CD4-positive, alpha-beta memory T cell (primary cell): ENCODE data around the gene MISFA. TPM values are rescaled to one million over a fixed set of nuclear protein-coding genes. Genes with fewer than 3 reads are reported as not detected.
"Not testable (repeated sequence)": the region's sequence is repeated elsewhere in the genome, so short reads cannot be mapped to it uniquely, and the experiment has no call there.

ENCODE experiments used
- CTCF ChIA-PET: fragments of 350-600 bp; sonication (Branson Sonifier 250); formaldehyde crosslinking; loops from one replicate; lab custom pipeline; 2021; ENCODE audit warnings: inconsistent platforms; ENCODE audit not compliant: partially characterized antibody; lab: Charles Lee
- POLR2A ChIA-PET: fragments of 350-600 bp; sonication (Branson Sonifier 250); formaldehyde crosslinking; loops from one replicate; lab custom pipeline; 2021; ENCODE audit not compliant: partially characterized antibody; lab: Charles Lee
- DNase-seq, 5 donors: peaks; one replicate each; pipeline versions ENCODE4 v3.0.0 to v3.0.0-alpha.2; 2020 to 2022; ENCODE audit warnings: mixed read lengths in 1 of 5
- H3K27ac ChIP-seq: one replicate; pipeline ENCODE4 v1.7.0; 2013; ENCODE audit warnings: low read depth, low read length
- H3K27me3 ChIP-seq: 2 replicates; pipeline ENCODE4 v1.7.0; 2013; ENCODE audit warnings: mild to moderate bottlenecking, low read length, moderate library complexity; ENCODE audit not compliant: insufficient read depth
- H3K36me3 ChIP-seq: 2 replicates; pipeline ENCODE4 v1.7.0; 2013; ENCODE audit warnings: mild to moderate bottlenecking, low read length, moderate library complexity; ENCODE audit not compliant: insufficient read depth
- H3K4me1 ChIP-seq: 2 replicates; pipeline ENCODE4 v1.7.0; 2013; ENCODE audit warnings: mild to moderate bottlenecking, low read length, moderate library complexity; ENCODE audit not compliant: insufficient read depth
- H3K4me3 ChIP-seq, 2 donors: one replicate each; pipeline ENCODE4 v1.7.0; 2013; ENCODE audit warnings: low read length in 2 of 2, mild to moderate bottlenecking in 1 of 2
- H3K9me3 ChIP-seq, 2 donors: one replicate each; pipeline ENCODE4 v1.7.0; 2013; ENCODE audit warnings: low read length in 2 of 2, control low read depth in 1 of 2; ENCODE audit not compliant: control insufficient read depth in 1 of 2
- H3K27ac Mint-ChIP-seq, 7 donors: one replicate each; pipeline ENCODE4 v1.8.0; 2020 to 2021; ENCODE audit warnings: mixed read lengths in 7 of 7, mild to moderate bottlenecking in 6 of 7, inconsistent platforms in 3 of 7, moderate library complexity in 3 of 7
- H3K27me3 Mint-ChIP-seq, 2 donors: one replicate each; pipeline ENCODE4 v1.8.0; 2020 to 2021; ENCODE audit warnings: mixed read lengths in 2 of 2
- H3K36me3 Mint-ChIP-seq, 2 donors: one replicate each; pipeline ENCODE4 v1.8.0; 2020 to 2021; ENCODE audit warnings: mixed read lengths in 2 of 2, inconsistent platforms in 1 of 2, mild to moderate bottlenecking in 1 of 2
- H3K4me1 Mint-ChIP-seq, 4 donors: one replicate each; pipeline ENCODE4 v1.8.0; 2020 to 2021; ENCODE audit warnings: mixed read lengths in 4 of 4, mild to moderate bottlenecking in 1 of 4
- H3K4me3 Mint-ChIP-seq, 8 donors: one replicate each; pipeline ENCODE4 v1.8.0; 2020 to 2021; ENCODE audit warnings: mixed read lengths in 8 of 8, mild to moderate bottlenecking in 7 of 8, moderate library complexity in 6 of 8, inconsistent platforms in 3 of 8
- H3K9me3 Mint-ChIP-seq, 8 donors: one replicate each; pipeline ENCODE4 v1.8.0; 2020 to 2021; ENCODE audit warnings: mixed read lengths in 8 of 8, mild to moderate bottlenecking in 5 of 8, inconsistent platforms in 3 of 8, moderate library complexity in 1 of 8
- intact Hi-C: fragments of 100-400 bp; cut with micrococcal nuclease; formaldehyde crosslinking; loops from one replicate; pipeline ENCODE4 v1.15.1; 2023
- polyA plus RNA-seq, 2 donors: library from polyadenylated mRNA; unstranded; fragments of 300-500 nt; fragmentation: Illumina TruSeq; gene quantifications; one replicate each; pipeline ENCODE4 v1.2.3, GENCODE V29; 2021
- total RNA-seq, 2 experiments: library from RNA; stranded (reverse); gene quantifications; one replicate each; pipeline ENCODE4 v1.2.3, GENCODE V29; 2021

The MISFA gene
- total and polyA plus RNA-seq, 4 experiments from 2014 or later, result 0.47 to 0.69 TPM; not detected in 2

DNA sequence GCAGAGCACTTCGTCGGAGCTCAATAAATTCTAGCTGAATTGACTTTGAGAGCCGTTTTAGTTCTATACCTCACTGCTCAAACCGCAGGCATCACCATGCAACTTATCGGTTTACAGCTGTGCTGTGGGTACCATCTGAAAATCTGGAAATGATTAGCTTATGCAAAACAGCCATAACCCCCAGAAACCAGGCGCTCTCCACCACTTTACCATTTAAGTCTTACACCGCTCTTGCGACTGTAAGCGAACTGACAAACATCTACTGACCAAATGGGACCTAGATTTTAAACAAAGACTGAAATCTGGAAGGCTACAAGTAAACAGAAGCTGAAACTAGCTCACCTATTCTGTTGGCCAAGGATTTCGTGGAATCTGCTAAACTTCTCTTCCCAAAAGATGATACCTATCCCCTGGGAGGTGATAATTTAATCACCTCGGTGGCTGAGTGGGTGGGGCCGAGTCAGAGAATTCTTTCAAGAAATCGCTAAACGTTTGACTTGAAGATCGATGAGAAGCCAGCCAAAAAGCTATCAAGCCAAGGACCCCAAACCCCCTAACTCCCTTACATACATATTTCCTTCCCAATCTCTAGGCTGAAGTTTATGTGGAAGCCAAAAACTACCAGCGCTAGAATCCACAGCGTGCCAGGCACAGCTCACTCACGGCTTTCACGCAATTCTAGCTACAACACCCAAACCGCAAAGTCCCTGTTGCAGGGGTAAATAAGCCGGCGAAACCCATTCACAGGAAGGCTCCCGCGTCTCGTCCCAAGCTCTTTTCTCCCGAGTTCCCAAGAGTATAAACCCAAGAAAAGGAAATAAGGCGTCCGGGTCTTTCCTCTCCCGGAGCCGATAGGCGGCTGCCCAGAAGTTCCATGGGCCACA lies 33.9 kb downstream of the MISFA start:
- Mint-ChIP-seq H3K4me1 (peaks cover 26 to 55% (median 37%) of the 10 kb centered on the region in 4 donors), H3K27me3 (no peaks in the 10 kb centered on the region), H3K4me3 (peak overlapping the region; percentile 92 to 99 (median 98)), H3K27ac (peak overlapping the region; percentile 97 to 100 (median 99)), H3K36me3 (peaks cover 0 to 17% of the 10 kb centered on the region in 2 donors), H3K9me3 (no peaks in the 10 kb centered on the region)
- peak in 3 of 5 donors; percentile 6 to 52 (median 7) for DNase-seq
- Histone ChIP-seq H3K36me3 (no peaks in the 10 kb centered on the region), H3K4me3 (peak overlapping the region; percentile 91 to 99), H3K9me3 (no peaks in the 10 kb centered on the region), H3K27ac (peak overlapping the region; percentile 93), H3K4me1 (peaks cover 26% of the 10 kb centered on the region), H3K27me3 (no peaks in the 10 kb centered on the region)
- intact Hi-C loops, result loop anchor here (1.0 to 5.0 kb wide), 11 partner anchors 15 to 620 kb away; partner anchors contain the start of genes GTF2H1, HPS5, SERGEF and TMEM86A
- ChIA-PET POLR2A (interaction anchor here (0.5 to 5.3 kb wide), 20 partner anchors 10 to 312 kb away, joined by 3 to 46 read pairs (median 12); partner anchors contain the start of genes GTF2H1, HPS5, LDHA and TMEM86A), CTCF (interaction anchor here (0.8 to 5.1 kb wide), 16 partner anchors 14 to 528 kb away, joined by 3 to 32 read pairs (median 4); partner anchors contain the start of genes SAAL1 and TSG101)

DNA sequence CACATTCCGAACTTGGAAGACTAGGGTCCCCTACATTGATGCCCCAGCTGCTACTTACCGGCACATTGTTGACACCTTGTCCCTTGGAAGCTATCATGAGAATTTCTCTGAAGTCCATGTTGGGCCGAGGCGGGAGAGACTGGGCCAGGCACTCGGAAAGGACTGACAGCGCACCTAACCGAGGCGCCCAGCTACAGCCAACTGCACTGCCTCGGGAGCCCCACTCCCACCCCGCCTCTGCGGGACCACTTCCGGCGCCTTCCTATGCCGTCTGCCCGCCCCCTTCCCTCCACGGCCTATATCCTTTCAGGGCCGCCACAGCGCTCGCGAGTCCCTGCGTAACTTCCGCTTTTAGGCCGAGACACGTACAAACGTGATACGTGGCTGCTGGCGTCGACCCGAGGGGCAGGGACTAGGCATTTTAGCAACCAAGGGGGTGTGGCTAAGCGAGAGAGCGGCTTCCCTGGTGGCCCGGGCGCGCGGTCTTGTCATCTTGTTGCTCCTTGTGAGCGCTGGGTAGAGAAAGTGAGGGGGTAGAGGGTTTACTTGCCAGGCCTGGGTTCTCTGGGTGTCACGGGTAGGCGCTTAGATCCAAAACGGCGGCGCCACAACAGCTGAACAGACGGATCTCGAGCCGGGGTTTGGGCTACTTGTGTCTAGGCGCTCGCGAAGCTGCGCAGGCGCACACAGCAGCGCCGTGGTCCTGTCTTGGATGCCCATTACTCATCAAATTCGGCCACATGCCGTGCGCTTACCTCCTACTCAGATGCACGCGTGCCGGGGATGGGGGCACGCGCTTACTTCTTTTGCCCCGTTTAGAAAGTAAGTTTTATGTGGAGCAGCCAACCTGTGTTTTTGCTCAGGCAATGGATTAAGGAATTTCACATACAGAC lies 34.8 kb downstream of the MISFA start, which contains the start of gene SPTY2D1:
SPTY2D1 (minus strand) TSS at position 203 of the 893 bp plus-strand sequence; CDS start at position 118, 85 bp downstream.
- Mint-ChIP-seq H3K36me3 (peaks cover 0 to 12% of the 10 kb centered on the region in 2 donors), H3K9me3 (no peaks in the 10 kb centered on the region), H3K27ac (peak within 1 kb of the TSS; percentile 97 to 100 (median 99)), H3K4me3 (peak within 1 kb of the TSS; percentile 92 to 99 (median 98)), H3K27me3 (no peaks in the 10 kb centered on the region), H3K4me1 (peaks cover 21 to 48% (median 31%) of the 10 kb centered on the region in 4 donors)
- Histone ChIP-seq H3K4me1 (peaks cover 21% of the 10 kb centered on the region), H3K27ac (peak within 1 kb of the TSS; percentile 93), H3K9me3 (no peaks in the 10 kb centered on the region), H3K27me3 (no peaks in the 10 kb centered on the region), H3K4me3 (peak within 1 kb of the TSS; percentile 91 to 99), H3K36me3 (no peaks in the 10 kb centered on the region)
- ChIA-PET POLR2A (interaction anchor here (0.5 to 5.3 kb wide), 23 partner anchors 11 to 313 kb away, joined by 3 to 46 read pairs (median 11); partner anchors contain the start of genes GTF2H1, HPS5, LDHA and TMEM86A), CTCF (interaction anchor here (0.9 to 5.1 kb wide), 15 partner anchors 15 to 529 kb away, joined by 3 to 32 read pairs (median 5); partner anchors contain the start of genes SAAL1, TSG101 and UEVLD)
- intact Hi-C loops, result loop anchor here (1.0 to 5.0 kb wide), 11 partner anchors 16 to 621 kb away; partner anchors contain the start of genes GTF2H1, HPS5, SERGEF and TMEM86A
- DNase-seq, result peak; percentile 96 to 100 (median 98)

DNA sequence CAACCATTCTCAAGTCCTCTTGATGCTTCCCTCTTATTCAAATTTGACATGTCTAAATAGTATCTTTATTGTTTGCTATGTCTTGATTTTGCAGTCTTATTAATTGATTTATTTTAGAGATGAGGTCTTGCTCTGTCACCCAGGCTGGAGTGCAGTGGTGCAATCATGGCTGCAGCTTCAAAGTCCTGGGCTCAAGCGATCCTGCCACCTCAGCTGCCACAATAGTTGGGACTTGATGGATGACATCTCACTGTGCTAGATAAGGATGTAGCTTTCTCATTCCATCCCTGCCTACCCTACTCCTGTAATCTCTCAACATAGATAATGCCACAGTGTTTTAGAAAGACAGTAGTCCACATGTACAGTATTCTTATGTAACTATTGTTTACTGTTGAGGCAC lies 42.1 kb downstream of the MISFA start:
- H3K9me3 Mint-ChIP-seq, result no peaks in the 10 kb centered on the region
- H3K36me3 Mint-ChIP-seq, result no peaks in the 10 kb centered on the region
- Histone ChIP-seq H3K4me3 (no peak overlapping the region), H3K36me3 (no peaks in the 10 kb centered on the region), H3K27me3 (no peaks in the 10 kb centered on the region), H3K4me1 (no peaks in the 10 kb centered on the region), H3K9me3 (no peaks in the 10 kb centered on the region), H3K27ac (no peak overlapping the region)
- no peaks in the 10 kb centered on the region for H3K4me1 Mint-ChIP-seq
- H3K4me3 Mint-ChIP-seq, result no peak overlapping the region
- peaks cover 0 to 3% of the 10 kb centered on the region in 2 donors for H3K27me3 Mint-ChIP-seq
- no peak overlapping the region for H3K27ac Mint-ChIP-seq
- no peak for DNase-seq
- intact Hi-C loops, result no loop called here
- POLR2A ChIA-PET, result no interaction called here
- CTCF ChIA-PET, result interaction anchor here (0.6 to 2.2 kb wide), 3 partner anchors 81 to 97 kb away, joined by 3 to 4 read pairs (median 4); no protein-coding TSS in a partner anchor

DNA sequence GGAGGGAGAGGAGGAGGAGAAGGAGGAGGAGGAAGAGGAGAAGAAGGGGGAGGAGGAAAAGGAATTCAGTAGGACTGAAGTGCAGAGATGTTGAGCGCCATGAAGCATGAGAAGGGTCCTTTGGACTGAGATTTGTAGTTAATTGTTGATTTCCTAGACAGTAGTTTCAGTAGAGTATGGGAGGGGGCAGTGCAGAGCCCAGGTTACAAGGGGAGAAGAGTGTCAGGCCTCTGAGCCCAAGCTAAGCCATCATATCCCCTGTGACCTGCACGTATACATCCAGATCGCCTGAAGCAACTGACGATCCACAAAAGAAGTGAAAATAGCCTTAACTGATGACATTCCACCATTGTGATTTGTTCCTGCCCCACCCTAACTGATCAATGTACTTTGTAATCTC lies 43.4 kb downstream of the MISFA start:
- POLR2A ChIA-PET, H3K9me3 ChIP-seq, DNase-seq, H3K36me3 Mint-ChIP-seq, H3K36me3 ChIP-seq, H3K4me3 Mint-ChIP-seq, H3K4me1 Mint-ChIP-seq, H3K27ac Mint-ChIP-seq, H3K4me1 ChIP-seq, H3K27ac ChIP-seq, H3K9me3 Mint-ChIP-seq, CTCF ChIA-PET, intact Hi-C loops, H3K27me3 ChIP-seq, H3K4me3 ChIP-seq, H3K27me3 Mint-ChIP-seq: not testable (repeated sequence)

DNA sequence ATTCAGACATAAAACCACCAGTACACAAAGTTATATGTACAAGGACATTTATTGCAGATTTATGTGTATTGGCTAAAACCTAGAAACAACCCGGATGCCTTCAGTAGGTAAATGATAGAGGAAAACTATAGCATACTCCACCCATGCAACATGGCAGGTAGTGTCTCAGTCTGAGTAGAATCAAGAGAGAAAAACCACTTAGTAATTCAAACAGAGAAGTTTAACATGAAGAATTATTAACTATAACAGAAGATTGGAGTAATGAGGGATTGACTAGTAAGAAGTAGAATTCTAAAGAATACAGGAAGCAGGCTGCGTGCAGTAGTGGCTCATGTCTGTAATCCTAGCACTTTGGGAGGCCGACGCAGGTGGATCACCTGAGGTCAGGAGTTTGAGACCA lies 50.8 kb downstream of the MISFA start:
- CTCF ChIA-PET, result interaction anchor here (0.7 to 3.3 kb wide), 12 partner anchors 10 to 406 kb away, joined by 3 to 41 read pairs (median 4); partner anchors contain the start of gene TSG101

DNA sequence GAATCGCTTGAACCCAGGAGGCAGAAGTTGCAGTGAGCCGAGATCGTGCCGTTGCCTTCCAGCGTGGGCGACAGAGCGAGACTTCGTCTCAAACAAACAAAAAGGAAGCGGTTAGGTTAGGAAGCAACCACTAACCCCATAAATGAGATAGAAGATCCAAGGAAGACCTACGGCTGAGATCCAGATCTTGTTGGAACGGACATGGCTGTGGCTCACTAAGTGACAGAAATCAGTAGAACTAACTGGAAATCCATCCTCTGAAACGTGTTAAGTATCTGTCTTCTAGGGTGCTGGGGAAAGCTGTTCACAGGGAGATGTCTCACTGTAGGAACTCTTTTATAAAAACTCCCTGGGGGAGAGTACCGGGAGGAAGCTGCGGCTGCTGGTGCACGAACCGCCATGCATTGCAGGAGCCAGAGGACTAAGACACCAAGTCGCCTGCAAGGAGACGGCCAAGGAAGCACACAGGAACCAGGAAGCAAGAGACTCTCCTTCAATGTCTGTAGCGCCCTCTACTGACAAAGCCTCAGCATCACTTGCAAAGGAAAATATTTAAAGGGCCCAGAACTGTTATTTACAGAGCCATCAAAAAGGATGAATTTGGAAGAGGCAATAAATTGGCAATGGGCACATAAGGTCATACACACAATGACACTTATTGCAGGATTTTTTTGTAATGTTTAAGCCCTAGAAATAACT lies 51.4 kb downstream of the MISFA start:
- Mint-ChIP-seq H3K27me3 (no peaks in the 10 kb centered on the region), H3K27ac (peak overlapping the region in 5 of 7 donors; percentile 59 to 90 (median 75)), H3K4me3 (peak overlapping the region in 4 of 8 donors; percentile 17 to 76 (median 48)), H3K4me1 (peaks cover 5 to 10% (median 8%) of the 10 kb centered on the region in 4 donors), H3K9me3 (no peaks in the 10 kb centered on the region), H3K36me3 (no peaks in the 10 kb centered on the region)
- intact Hi-C loops, result loop anchor here (1.0 to 10.0 kb wide), 2 partner anchors 111 to 406 kb away; partner anchors contain the start of gene SAA2
- POLR2A ChIA-PET, result interaction anchor here (0.7 to 3.2 kb wide), 2 partner anchors 18 to 110 kb away, joined by 3 to 11 read pairs; partner anchors contain the start of gene SPTY2D1
- Histone ChIP-seq H3K4me1 (no peaks in the 10 kb centered on the region), H3K36me3 (no peaks in the 10 kb centered on the region), H3K4me3 (no peak overlapping the region), H3K27ac (no peak overlapping the region), H3K9me3 (no peaks in the 10 kb centered on the region), H3K27me3 (no peaks in the 10 kb centered on the region)
- peak; percentile 57 to 64 (median 62) for DNase-seq
- CTCF ChIA-PET, result interaction anchor here (0.7 to 3.3 kb wide), 13 partner anchors 9 to 407 kb away, joined by 3 to 41 read pairs (median 4); partner anchors contain the start of gene TSG101

More for the DNA sequence above, 50.8 kb downstream of the MISFA start:
- Histone ChIP-seq H3K4me3 (no peak overlapping the region), H3K27me3 (no peaks in the 10 kb centered on the region), H3K9me3 (no peaks in the 10 kb centered on the region), H3K4me1 (no peaks in the 10 kb centered on the region), H3K36me3 (no peaks in the 10 kb centered on the region), H3K27ac (no peak overlapping the region)
- no peaks in the 10 kb centered on the region for H3K9me3 Mint-ChIP-seq
- H3K27me3 Mint-ChIP-seq, result no peaks in the 10 kb centered on the region
- POLR2A ChIA-PET, result interaction anchor here (0.6 to 3.2 kb wide), 3 partner anchors 17 to 636 kb away, joined by 3 to 11 read pairs (median 3); partner anchors contain the start of gene SPTY2D1
- H3K4me3 Mint-ChIP-seq, result peak overlapping the region in 1 of 8 donors; percentile 76
- intact Hi-C loops, result loop anchor here (10.0 kb wide), 1 partner anchor 406 kb away; the partner anchor contains the start of gene SAA2
- H3K4me1 Mint-ChIP-seq, result peaks cover 5 to 10% (median 8%) of the 10 kb centered on the region in 4 donors
- no peak for DNase-seq
- peak overlapping the region in 2 of 7 donors; percentile 75 to 89 for H3K27ac Mint-ChIP-seq
- no peaks in the 10 kb centered on the region for H3K36me3 Mint-ChIP-seq
